Fibroblast of lung (primary cell): ENCODE results near the gene SPDYA. TPM values are rescaled to one million over a fixed set of nuclear protein-coding genes. Genes with fewer than 3 reads are reported as not detected.
A peak's percentile ranks its signal among the peaks of the same experiment; 100 is the strongest.

Experiments used
- DNase-seq, 2 donors: peaks; one replicate each; pipeline versions ENCODE4 v3.0.0 to v3.0.0-alpha.2; 2010; ENCODE audit warnings: low read depth in 2 of 2
- H2AFZ ChIP-seq: 2 replicates; pipeline ENCODE4 v1.5.1; 2012; ENCODE audit warnings: low read length, control low read depth, inconsistent platforms
- H3K27ac ChIP-seq: 2 replicates; pipeline ENCODE4 v1.5.1; 2011; ENCODE audit warnings: low read length, control low read depth; ENCODE audit not compliant: insufficient read depth
- H3K27me3 ChIP-seq: 2 replicates; pipeline ENCODE4 v1.5.1; 2011; ENCODE audit warnings: mild to moderate bottlenecking, low read length; ENCODE audit not compliant: control insufficient read depth, insufficient read depth
- H3K36me3 ChIP-seq: 2 replicates; pipeline ENCODE4 v1.5.1; 2011; ENCODE audit warnings: low read length; ENCODE audit not compliant: control insufficient read depth, insufficient read depth
- H3K4me1 ChIP-seq: 2 replicates; pipeline ENCODE4 v1.5.1; 2011; ENCODE audit warnings: low read length; ENCODE audit not compliant: control insufficient read depth, insufficient read depth; ENCODE audit errors: extremely low read depth
- H3K4me2 ChIP-seq: 2 replicates; pipeline ENCODE4 v1.5.1; 2011; ENCODE audit warnings: low read length, control low read depth; ENCODE audit not compliant: insufficient read depth; ENCODE audit errors: extremely low read depth
- H3K4me3 ChIP-seq, 4 experiments: fragments of 200-600 bp in 1 of 4; sonication (generic) in 1 of 4; replicated peaks in 1 of 4; 2 replicates each; pipeline ENCODE4 v1.5.1; 2011 to 2016; ENCODE audit warnings: low read length in 4 of 4, low read depth in 3 of 4, mild to moderate bottlenecking in 3 of 4, control low read depth in 2 of 4, inconsistent platforms in 1 of 4, mixed read lengths in 1 of 4; ENCODE audit not compliant: insufficient read depth in 1 of 4; ENCODE audit errors: control extremely low read depth in 1 of 4
- H3K79me2 ChIP-seq: 2 replicates; pipeline ENCODE4 v1.5.1; 2012; ENCODE audit warnings: mild to moderate bottlenecking, low read length, inconsistent platforms; ENCODE audit not compliant: control insufficient read depth, insufficient read depth
- H3K9ac ChIP-seq: 2 replicates; pipeline ENCODE4 v1.5.1; 2011; ENCODE audit warnings: mild to moderate bottlenecking, low read length, control low read depth; ENCODE audit not compliant: insufficient read depth
- H3K9me3 ChIP-seq: 2 replicates; pipeline ENCODE4 v1.5.1; 2012; ENCODE audit warnings: low read depth, low read length; ENCODE audit not compliant: control insufficient read depth, insufficient read depth
- H4K20me1 ChIP-seq: 2 replicates; pipeline ENCODE4 v1.5.1; 2011; ENCODE audit warnings: low read length; ENCODE audit not compliant: control insufficient read depth, insufficient read depth; ENCODE audit errors: extremely low read depth
- EZH2 ChIP-seq: IDR thresholded peaks from 2 replicates; pipeline ENCODE4 v1.5.1; 2012; ENCODE audit warnings: low read length, control low read depth, mild to moderate bottlenecking; ENCODE audit errors: missing control alignments
- polyA minus RNA-seq: library from RNA; depleted of rRNA, polyadenylated mRNA; stranded (reverse); fragments of >200 nt; gene quantifications from 2 replicates; pipeline ENCODE4 v1.2.3, GENCODE V29; 2011; ENCODE audit warnings: low replicate concordance
- polyA plus RNA-seq, 2 donors: library from polyadenylated mRNA; depleted of rRNA in 1 of 2; stranded (reverse) in 1 of 2; unstranded in 1 of 2; fragments of >200 nt; gene quantifications; 2 replicates each; pipeline ENCODE4 v1.2.1, GENCODE V29; 2011 to 2012; ENCODE audit warnings: missing spikeins in 1 of 2
- total RNA-seq: library from RNA; depleted of rRNA; stranded (reverse); fragments of >200 nt; gene quantifications from 2 replicates; pipeline ENCODE4 v1.2.1, GENCODE V29; 2014
- TF ChIP-seq, protein P1 (sequence below), 2 donors: IDR thresholded peaks in 1 of 2; conservative IDR thresholded peaks in 1 of 2; 1 replicate in 1 of 2; 2 replicates in 1 of 2; pipeline ENCODE4 v1.5.1; 2011 to 2012; ENCODE audit warnings: low read length in 2 of 2, control low read depth in 1 of 2, inconsistent platforms in 1 of 2, low read depth in 1 of 2, mild to moderate bottlenecking in 1 of 2

SPDYA gene
- total RNA-seq (0.77 and 0.83 TPM in 2 replicates), polyA plus RNA-seq (0.06 and 0.09 TPM in 2 replicates), polyA minus RNA-seq (not detected in 2 replicates)
- 0.15 and 0.24 TPM in 2 replicates for polyA plus RNA-seq (2012)

- H3K27ac ChIP-seq = peak within 1 kb of the TSS; percentile 22
- no peaks in the 10 kb centered on the region for H3K4me1 ChIP-seq
- no peaks in the 10 kb centered on the region for H3K79me2 ChIP-seq
- TF ChIP-seq, protein P1, sequence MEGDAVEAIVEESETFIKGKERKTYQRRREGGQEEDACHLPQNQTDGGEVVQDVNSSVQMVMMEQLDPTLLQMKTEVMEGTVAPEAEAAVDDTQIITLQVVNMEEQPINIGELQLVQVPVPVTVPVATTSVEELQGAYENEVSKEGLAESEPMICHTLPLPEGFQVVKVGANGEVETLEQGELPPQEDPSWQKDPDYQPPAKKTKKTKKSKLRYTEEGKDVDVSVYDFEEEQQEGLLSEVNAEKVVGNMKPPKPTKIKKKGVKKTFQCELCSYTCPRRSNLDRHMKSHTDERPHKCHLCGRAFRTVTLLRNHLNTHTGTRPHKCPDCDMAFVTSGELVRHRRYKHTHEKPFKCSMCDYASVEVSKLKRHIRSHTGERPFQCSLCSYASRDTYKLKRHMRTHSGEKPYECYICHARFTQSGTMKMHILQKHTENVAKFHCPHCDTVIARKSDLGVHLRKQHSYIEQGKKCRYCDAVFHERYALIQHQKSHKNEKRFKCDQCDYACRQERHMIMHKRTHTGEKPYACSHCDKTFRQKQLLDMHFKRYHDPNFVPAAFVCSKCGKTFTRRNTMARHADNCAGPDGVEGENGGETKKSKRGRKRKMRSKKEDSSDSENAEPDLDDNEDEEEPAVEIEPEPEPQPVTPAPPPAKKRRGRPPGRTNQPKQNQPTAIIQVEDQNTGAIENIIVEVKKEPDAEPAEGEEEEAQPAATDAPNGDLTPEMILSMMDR (conservative IDR thresholded peaks at IDR 0.05 in 1 of 2, IDR thresholded peaks at IDR 0.05 in 1 of 2; ENCODE audit: low read depth in 1 of 2, low read length in 2 of 2) = no peak
- no peak for TF ChIP-seq EZH2
- no peaks in the 10 kb centered on the region for H3K27me3 ChIP-seq
- no peaks in the 10 kb centered on the region for H4K20me1 ChIP-seq
- peak; percentile 65 to 67 for DNase-seq
- H2AFZ ChIP-seq = no peak within 1 kb of the TSS
- peak within 1 kb of the TSS; percentile 31 to 57 (median 47) for H3K4me3 ChIP-seq
- no peaks in the 10 kb centered on the region for H3K36me3 ChIP-seq
- peak within 1 kb of the TSS; percentile 83 for H3K4me2 ChIP-seq
- H3K9ac ChIP-seq = peak within 1 kb of the TSS; percentile 48
- no peaks in the 10 kb centered on the region for H3K9me3 ChIP-seq
Measured at GRCh38 chr2:28810384-28811285, at the start of gene SPDYA. Gene SPDYA, plus strand, starts transcription at chr2:28810834. Its CDS starts 5,181 bp downstream, at chr2:28816015.

DNA sequence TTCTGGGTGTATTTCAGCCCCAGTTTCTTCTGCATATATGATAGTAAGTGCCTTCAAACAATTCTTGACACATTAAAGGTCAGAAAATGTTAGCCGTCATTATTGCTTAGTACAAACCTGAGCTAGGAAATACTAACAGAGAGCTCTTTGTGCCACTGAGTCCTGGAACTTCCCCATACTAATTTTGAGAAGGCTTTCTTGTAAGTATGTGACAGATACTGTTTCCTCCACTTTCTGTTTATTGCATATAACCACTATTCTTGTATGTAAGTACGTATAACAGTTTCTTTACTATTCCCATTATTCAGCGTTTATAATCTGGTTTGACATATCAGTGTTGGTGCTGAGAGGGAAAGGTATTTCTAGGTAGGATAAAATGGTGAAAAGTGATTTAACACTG is 49.2 kb upstream of the SPDYA start:
- no peak overlapping the region for H2AFZ ChIP-seq
- H3K4me2 ChIP-seq = no peak overlapping the region
- no peak overlapping the region for H3K27ac ChIP-seq
- H3K79me2 ChIP-seq = peaks cover 100% of the 10 kb centered on the region
- no peaks in the 10 kb centered on the region for H3K9me3 ChIP-seq
- H3K4me1 ChIP-seq = peaks cover 8% of the 10 kb centered on the region
- DNase-seq = no peak
- H3K4me3 ChIP-seq = no peak overlapping the region
- peaks cover 20% of the 10 kb centered on the region for H4K20me1 ChIP-seq
- no peak overlapping the region for H3K9ac ChIP-seq
- peaks cover 4% of the 10 kb centered on the region for H3K36me3 ChIP-seq
- H3K27me3 ChIP-seq = no peaks in the 10 kb centered on the region
- TF ChIP-seq, protein P1 (conservative IDR thresholded peaks at IDR 0.05 in 1 of 2, IDR thresholded peaks at IDR 0.05 in 1 of 2; ENCODE audit: low read depth in 1 of 2, low read length in 2 of 2) = no peak
- TF ChIP-seq EZH2 = no peak

- H3K9ac ChIP-seq = no peak overlapping the region
- peaks cover 13% of the 10 kb centered on the region for H4K20me1 ChIP-seq
- H3K36me3 ChIP-seq = peaks cover 2% of the 10 kb centered on the region
- H3K4me2 ChIP-seq = no peak overlapping the region
- peaks cover 99% of the 10 kb centered on the region for H3K79me2 ChIP-seq
- H3K27ac ChIP-seq = no peak overlapping the region
- H2AFZ ChIP-seq = no peak overlapping the region
- H3K4me3 ChIP-seq = no peak overlapping the region
- H3K4me1 ChIP-seq = no peaks in the 10 kb centered on the region
- no peaks in the 10 kb centered on the region for H3K9me3 ChIP-seq
- DNase-seq = peak in 1 of 2 donors; percentile 47
- H3K27me3 ChIP-seq = no peaks in the 10 kb centered on the region
- no peak for TF ChIP-seq EZH2
- TF ChIP-seq, protein P1 (conservative IDR thresholded peaks at IDR 0.05 in 1 of 2, IDR thresholded peaks at IDR 0.05 in 1 of 2; ENCODE audit: low read depth in 1 of 2, low read length in 2 of 2) = no peak
Measured at GRCh38 chr2:28764909-28765711, 45.5 kb upstream of the SPDYA start.
